Ovary (tissue), 3 donors: Measurements from ENCODE around the gene NOS3.

Source experiments
- CTCF ChIP-seq, 3 donors: fragments of 450-650 bp in 2 of 3; fragments of 200-600 bp in 1 of 3; IDR thresholded peaks; one replicate each; pipeline versions ENCODE4 v1.5.1 to v1.8.0; 2016 to 2022; ENCODE audit warnings: antibody characterized with exemption in 3 of 3, mild to moderate bottlenecking in 1 of 3
- EP300 ChIP-seq: sonication (generic); formaldehyde crosslinking; IDR thresholded peaks from one replicate; pipeline ENCODE4 v1.6.1; 2017; ENCODE audit warnings: antibody characterized with exemption
- POLR2A ChIP-seq: fragments of 450-650 bp; IDR thresholded peaks from one replicate; pipeline ENCODE4 v1.6.1; 2017; ENCODE audit warnings: antibody characterized with exemption, mild to moderate bottlenecking, moderate library complexity
- donor health status: DM: no; HTN: no; CAD: no.

GRCh38 chr7:151008511-151009323 is 17.9 kb downstream of the NOS3 start:
- TF ChIP-seq CTCF (IDR thresholded peaks at IDR 0.05) (peak; percentile 71 to 89 (median 86)), EP300 (no peak), POLR2A (no peak)
